Ishikawa (cell line): Measurements from ENCODE around the gene VTI1A.

Source experiments
- CEBPB ChIP-seq: IDR thresholded peaks from 2 replicates; pipeline ENCODE4 v1.6.1; 2012
- CREB1 ChIP-seq: IDR thresholded peaks from 2 replicates; pipeline ENCODE4 v1.6.1; 2012; ENCODE audit warnings: low read depth
- EGR1 ChIP-seq: IDR thresholded peaks from 2 replicates; pipeline ENCODE4 v1.6.1; 2012
- EP300 ChIP-seq: IDR thresholded peaks from 2 replicates; pipeline ENCODE4 v1.6.1; 2012; ENCODE audit warnings: borderline replicate concordance
- FOXM1 ChIP-seq: IDR thresholded peaks from 2 replicates; pipeline ENCODE4 v1.6.1; 2012; ENCODE audit warnings: low read depth, borderline replicate concordance
- NFIC ChIP-seq: IDR thresholded peaks from 2 replicates; pipeline ENCODE4 v1.6.1; 2012
- RAD21 ChIP-seq: IDR thresholded peaks from 2 replicates; pipeline ENCODE4 v1.6.1; 2012; ENCODE audit warnings: low read depth
- TEAD4 ChIP-seq: IDR thresholded peaks from 2 replicates; pipeline ENCODE4 v1.6.1; 2012
- YY1 ChIP-seq: IDR thresholded peaks from 2 replicates; pipeline ENCODE4 v1.6.1; 2012; ENCODE audit warnings: low read depth
- TF ChIP-seq, protein P1 (sequence below): IDR thresholded peaks from 2 replicates; pipeline ENCODE4 v1.6.1; 2012; ENCODE audit warnings: low read depth, mild to moderate bottlenecking
- TF ChIP-seq, protein P2 (sequence below): IDR thresholded peaks from 2 replicates; pipeline ENCODE4 v1.6.1; 2012
- TF ChIP-seq, protein P3 (sequence below): IDR thresholded peaks from 2 replicates; pipeline ENCODE4 v1.6.1; 2012

DNA sequence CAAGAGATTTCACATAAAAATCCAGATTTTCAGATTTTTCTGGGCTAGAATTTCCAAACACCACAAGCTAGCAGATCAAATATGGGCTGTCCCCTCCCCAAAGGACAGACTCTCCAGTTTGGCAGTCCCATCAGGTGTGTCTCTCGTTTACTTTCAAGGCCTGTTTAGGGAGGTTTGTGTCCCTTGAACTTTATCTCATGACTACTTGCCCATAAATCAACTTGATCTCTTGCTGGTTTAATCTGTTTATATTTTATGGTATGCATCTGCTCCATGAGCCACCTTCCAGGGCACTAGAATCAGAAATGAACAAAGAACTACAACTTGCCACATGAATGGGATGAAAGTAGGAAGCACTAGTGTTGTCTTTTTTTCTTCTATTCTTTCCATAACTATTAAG is 5.5 kb upstream of the VTI1A start:
- no peak for TF ChIP-seq RAD21
- no peak for TF ChIP-seq CEBPB
- TF ChIP-seq, protein P1, sequence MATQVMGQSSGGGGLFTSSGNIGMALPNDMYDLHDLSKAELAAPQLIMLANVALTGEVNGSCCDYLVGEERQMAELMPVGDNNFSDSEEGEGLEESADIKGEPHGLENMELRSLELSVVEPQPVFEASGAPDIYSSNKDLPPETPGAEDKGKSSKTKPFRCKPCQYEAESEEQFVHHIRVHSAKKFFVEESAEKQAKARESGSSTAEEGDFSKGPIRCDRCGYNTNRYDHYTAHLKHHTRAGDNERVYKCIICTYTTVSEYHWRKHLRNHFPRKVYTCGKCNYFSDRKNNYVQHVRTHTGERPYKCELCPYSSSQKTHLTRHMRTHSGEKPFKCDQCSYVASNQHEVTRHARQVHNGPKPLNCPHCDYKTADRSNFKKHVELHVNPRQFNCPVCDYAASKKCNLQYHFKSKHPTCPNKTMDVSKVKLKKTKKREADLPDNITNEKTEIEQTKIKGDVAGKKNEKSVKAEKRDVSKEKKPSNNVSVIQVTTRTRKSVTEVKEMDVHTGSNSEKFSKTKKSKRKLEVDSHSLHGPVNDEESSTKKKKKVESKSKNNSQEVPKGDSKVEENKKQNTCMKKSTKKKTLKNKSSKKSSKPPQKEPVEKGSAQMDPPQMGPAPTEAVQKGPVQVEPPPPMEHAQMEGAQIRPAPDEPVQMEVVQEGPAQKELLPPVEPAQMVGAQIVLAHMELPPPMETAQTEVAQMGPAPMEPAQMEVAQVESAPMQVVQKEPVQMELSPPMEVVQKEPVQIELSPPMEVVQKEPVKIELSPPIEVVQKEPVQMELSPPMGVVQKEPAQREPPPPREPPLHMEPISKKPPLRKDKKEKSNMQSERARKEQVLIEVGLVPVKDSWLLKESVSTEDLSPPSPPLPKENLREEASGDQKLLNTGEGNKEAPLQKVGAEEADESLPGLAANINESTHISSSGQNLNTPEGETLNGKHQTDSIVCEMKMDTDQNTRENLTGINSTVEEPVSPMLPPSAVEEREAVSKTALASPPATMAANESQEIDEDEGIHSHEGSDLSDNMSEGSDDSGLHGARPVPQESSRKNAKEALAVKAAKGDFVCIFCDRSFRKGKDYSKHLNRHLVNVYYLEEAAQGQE, result no peak
- TF ChIP-seq YY1, result no peak
- TF ChIP-seq, protein P2, sequence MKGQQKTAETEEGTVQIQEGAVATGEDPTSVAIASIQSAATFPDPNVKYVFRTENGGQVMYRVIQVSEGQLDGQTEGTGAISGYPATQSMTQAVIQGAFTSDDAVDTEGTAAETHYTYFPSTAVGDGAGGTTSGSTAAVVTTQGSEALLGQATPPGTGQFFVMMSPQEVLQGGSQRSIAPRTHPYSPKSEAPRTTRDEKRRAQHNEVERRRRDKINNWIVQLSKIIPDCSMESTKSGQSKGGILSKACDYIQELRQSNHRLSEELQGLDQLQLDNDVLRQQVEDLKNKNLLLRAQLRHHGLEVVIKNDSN, result no peak
- TF ChIP-seq EGR1, result no peak
- no peak for TF ChIP-seq TEAD4
- TF ChIP-seq EP300, result no peak
- TF ChIP-seq CREB1, result no peak
- TF ChIP-seq NFIC, result no peak
- TF ChIP-seq, protein P3, sequence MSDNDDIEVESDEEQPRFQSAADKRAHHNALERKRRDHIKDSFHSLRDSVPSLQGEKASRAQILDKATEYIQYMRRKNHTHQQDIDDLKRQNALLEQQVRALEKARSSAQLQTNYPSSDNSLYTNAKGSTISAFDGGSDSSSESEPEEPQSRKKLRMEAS, result no peak
- TF ChIP-seq FOXM1, result no peak
